Measurements from ENCODE around the gene PALLD.

- TF ChIP-seq CTCF (IDR thresholded peaks at IDR 0.05; ENCODE audit: low read length) (no peak), EZH2 (IDR thresholded peaks at IDR 0.05; ENCODE audit: borderline replicate concordance, low read length) (no peak)
Observed at GRCh38 chr4:168813890-168814289, 317.0 kb downstream of the PALLD start.
